ENCODE results near the gene PHGDH.

DNA sequence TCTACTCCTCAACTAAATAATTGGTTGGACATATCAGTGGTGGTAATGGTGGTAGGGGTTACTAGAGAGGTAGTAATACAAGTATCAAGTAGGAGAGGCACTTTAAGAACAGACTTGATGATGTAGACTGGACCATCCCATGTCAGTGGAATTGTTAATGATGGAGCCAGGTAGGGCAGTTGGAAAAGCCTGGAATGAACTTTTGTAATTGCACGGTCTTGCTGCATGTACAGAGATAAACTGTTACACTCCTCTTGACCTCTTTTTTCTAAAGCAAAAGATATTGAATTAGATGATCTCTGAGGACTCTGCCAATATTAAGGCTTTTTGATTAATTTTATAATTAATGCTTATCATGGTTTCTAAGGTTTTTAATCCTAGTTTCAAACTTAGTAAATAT lies 51.2 kb downstream of the PHGDH start:
- TF ChIP-seq NR3C1 (CRISPR knock-in tag; conservative IDR thresholded peaks at IDR 0.05; ENCODE audit: low read depth) (no peak), ZNF138 (CRISPR knock-in tag; conservative IDR thresholded peaks at IDR 0.05) (no peak)
- TF ChIP-seq, protein P1, sequence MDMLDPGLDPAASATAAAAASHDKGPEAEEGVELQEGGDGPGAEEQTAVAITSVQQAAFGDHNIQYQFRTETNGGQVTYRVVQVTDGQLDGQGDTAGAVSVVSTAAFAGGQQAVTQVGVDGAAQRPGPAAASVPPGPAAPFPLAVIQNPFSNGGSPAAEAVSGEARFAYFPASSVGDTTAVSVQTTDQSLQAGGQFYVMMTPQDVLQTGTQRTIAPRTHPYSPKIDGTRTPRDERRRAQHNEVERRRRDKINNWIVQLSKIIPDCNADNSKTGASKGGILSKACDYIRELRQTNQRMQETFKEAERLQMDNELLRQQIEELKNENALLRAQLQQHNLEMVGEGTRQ (CRISPR knock-in tag; IDR thresholded peaks at IDR 0.05): no peak
- TF ChIP-seq, protein P2, sequence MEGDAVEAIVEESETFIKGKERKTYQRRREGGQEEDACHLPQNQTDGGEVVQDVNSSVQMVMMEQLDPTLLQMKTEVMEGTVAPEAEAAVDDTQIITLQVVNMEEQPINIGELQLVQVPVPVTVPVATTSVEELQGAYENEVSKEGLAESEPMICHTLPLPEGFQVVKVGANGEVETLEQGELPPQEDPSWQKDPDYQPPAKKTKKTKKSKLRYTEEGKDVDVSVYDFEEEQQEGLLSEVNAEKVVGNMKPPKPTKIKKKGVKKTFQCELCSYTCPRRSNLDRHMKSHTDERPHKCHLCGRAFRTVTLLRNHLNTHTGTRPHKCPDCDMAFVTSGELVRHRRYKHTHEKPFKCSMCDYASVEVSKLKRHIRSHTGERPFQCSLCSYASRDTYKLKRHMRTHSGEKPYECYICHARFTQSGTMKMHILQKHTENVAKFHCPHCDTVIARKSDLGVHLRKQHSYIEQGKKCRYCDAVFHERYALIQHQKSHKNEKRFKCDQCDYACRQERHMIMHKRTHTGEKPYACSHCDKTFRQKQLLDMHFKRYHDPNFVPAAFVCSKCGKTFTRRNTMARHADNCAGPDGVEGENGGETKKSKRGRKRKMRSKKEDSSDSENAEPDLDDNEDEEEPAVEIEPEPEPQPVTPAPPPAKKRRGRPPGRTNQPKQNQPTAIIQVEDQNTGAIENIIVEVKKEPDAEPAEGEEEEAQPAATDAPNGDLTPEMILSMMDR (IDR thresholded peaks at IDR 0.05): no peak
- TF ChIP-seq, protein P3, sequence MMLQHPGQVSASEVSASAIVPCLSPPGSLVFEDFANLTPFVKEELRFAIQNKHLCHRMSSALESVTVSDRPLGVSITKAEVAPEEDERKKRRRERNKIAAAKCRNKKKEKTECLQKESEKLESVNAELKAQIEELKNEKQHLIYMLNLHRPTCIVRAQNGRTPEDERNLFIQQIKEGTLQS (CRISPR knock-in tag; conservative IDR thresholded peaks at IDR 0.05): no peak
